ENCODE results near the gene VSTM2B.
"Not testable (repeated sequence)": the region's sequence is repeated elsewhere in the genome, so short reads cannot be mapped to it uniquely, and the experiment has no call there.

Gene VSTM2B

DNA sequence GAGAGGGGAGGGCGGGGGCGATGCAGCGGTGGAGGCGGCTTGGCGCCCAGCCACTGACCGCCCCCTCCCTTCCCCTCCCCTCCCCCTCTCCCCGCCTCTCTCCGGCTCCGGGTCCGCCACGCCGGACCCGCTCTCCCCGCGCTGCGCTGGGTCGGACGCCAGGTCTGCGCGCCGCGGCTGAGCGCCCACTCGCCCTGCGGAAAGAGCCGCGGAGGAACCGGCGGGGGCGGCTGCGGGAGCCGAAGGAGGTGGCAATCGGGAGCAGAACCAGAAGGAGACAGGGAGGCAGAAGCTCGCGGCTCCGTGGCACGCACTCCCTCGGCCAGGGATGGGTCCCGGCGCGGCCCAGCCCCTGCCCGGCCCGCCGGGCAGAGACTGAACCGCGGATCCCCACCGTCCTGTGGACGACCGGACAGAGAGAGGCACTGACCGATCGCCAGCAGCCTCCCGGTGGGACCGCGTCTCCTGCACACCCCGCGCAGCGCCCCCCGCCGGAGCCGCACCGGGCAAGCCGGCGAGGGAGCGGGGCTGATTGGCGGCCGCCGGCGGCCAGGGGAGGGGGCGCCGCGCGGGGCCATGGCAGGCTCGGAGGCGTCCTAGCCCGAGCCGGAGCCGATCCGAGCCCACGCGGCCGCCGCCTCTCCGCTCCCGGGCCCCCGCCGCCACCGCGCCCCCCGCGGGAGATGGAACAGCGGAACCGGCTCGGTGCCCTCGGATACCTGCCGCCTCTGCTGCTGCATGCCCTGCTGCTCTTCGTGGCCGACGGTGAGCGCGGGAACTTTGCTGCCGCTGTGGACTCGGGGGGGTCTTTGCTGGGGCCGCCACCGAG, at the start of gene VSTM2B:
Gene VSTM2B (plus strand): TSS at position 94 of the 829 bp plus-strand sequence. CDS start 590 bp downstream, at position 684.
- peak in 9 of 58 donors; percentile 20 to 54 (median 36) for DNase-seq

DNA sequence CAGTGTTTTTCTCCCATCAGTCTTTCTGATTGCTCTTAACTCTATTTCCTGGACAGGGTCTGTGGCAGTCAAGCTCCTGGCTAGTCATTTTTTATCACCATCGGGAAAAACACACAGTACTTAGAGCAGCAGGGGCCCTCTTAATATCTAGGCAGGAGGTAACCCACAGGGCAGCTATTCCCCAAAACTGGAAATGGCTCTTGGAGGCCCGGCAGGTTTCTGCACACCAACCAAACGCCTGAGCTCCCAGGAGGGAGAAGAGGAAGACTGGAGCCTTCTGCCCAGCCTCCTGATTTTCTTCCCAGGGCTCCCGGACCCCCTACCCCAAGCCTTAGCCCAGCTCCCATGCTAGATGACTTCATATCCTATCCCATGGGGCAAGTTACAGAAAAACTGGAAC, 49.3 kb upstream of the VSTM2B start:
- no peak for DNase-seq

DNA sequence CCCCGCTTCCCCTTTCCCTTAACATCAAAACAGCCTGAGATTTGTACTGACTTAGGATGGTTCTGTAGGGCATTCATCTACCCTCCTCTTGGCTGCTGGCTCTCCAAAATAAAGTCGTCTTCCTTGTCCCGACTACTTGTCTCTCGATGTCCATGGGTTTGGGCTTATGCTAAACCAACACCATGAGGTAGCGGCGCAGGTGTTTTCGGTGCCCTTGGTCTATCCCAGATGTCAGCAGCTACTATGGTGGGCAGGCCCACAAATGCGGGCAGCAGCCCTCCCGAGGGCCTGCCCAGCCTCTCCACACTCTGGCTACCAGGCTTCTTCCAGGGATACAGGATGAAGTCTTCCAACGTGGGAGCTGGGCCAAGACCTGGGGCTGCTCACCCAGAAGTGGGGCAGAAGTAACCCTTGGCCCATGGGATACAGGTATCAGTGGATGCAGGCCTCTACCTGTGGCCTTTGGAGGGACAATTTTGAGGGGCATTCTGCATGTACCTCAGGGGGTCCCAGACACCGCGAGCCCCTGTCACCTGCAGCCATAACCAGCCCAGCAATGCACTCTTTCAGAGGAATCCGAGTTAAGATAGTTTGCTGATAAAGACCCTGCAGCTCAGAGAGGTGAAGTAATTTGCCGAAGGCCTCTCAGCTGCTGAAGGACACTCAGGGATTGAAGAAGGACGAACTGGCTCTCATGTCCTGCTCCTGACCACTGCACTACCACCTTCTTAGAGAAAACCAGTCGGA, 47.8 kb upstream of the VSTM2B start:
- DNase-seq = no peak

DNA sequence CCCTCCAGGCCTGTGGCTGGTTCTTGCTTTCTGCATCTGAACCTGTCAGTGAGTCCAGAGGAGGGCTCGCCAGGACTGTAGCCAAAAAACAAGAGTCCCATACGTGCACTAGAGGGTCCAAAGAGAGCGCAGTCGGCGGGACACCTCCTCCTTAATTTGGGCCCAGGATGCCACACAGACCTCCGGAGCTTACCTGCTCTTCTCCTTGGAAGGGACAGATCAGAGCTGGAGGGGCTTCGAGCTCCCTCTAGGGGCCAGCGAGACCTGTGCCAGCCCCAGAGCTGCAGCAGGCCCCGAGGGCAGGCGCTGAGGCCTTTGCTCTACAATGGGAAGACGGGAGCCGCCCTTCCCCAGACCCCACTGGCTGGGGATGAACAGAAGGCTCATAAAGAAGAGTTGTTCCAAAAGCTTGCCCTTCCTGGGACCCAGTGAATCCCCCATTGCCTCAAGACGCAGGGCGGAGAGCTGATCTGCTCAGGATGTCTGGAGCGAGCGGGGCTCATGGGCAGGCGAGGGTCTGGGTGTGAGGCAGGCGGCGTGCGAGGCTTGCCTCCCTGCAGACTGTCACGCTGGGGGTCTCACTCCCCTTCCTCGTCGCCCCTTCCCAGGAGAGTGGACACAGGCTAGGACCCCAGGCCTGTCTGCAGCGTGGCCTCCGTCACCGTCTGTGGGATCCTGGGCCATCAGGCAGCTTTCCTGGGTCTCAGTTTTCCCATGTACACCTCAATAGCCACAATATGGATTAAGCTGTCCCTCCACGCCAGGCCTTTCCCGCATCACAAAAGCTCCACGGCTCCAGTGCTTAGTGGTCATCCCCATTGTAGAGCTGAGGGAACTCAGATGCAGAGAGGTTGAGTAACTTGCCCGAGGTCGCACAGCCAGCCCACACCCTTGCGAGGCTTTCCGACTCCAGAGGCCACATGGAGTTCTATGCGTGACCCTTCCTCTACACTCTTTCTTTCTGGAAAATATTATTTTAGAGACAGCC, 46.9 kb upstream of the VSTM2B start:
- DNase-seq = peak in 25 of 58 donors; percentile 13 to 62 (median 39)

DNA sequence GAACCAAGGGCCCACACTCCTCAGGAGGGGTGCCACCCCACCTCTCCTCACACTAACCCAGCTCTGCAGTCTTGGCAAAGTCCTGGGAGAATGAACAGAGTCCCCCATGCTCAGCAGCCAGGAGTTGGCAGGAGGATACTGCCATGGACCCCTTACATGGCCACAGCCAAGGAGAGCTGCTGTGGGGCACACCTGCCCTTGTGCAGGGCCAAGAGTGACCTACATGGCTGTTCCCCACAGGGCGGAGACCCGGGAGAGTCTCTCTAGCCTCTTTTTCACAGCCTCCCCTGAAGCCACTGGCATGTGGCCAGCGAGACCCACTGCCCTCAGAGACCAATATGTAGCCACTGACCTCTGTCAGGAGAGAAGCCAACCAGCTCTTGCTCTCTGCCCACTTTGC, 45.9 kb upstream of the VSTM2B start:
- DNase-seq = no peak

DNA sequence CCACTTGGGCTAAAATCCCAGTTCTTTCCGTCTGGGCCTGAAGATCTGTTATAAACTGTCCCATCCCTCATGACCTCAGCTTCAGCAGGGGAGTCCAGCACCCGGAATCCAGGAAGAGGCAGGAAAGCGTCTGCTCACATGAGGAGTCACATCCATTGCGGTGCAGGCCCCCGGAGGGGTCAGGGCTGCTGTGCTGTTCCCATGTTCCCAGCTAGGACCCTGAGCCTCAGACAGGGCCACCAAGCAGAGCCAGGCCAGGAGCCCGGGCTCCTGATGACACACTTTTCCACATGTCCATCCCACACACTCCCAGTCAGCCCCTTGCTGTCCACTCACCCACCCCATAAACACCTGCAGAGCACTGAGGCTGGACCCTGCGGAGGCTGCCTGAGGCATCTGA, 45.3 kb upstream of the VSTM2B start:
- no peak for DNase-seq

DNA sequence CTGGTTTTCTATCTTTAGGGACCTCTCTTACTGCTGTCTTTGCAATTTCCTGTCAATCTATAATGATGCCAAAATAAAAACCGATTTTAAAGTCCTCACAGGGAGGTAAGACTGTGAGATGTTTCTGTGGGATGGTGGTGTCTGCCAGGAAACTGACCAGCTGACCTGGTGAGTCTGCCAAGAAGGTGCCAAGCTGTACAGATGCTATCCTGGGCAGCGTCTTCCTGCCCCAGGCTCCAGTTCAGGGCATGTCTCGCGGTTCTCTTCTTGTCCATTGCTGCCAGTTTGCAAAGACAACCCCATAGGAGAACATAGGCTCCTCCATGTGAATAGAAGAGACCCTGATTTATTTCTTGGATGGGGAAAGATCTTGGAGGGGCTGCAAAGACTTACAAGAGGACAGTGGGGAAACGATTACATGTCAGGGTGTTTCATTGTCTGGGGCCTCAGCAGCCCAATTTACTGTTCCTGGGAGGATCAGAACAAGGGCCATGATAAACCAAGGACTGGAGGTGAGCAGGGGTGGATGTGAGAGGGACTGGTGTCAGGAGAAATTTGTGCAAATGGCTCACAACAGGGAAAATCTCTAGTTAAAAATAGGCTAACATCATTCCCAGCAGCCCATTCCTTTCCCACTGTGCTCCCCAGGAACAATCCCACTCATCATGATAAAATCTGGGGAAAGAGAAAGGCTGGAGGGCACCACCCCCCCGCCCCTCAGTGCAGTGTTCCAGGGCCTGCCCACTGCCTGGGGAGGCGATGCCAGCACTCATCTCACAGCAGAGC, 42.7 kb upstream of the VSTM2B start:
- DNase-seq = peak in 1 of 58 donors; percentile 33

DNA sequence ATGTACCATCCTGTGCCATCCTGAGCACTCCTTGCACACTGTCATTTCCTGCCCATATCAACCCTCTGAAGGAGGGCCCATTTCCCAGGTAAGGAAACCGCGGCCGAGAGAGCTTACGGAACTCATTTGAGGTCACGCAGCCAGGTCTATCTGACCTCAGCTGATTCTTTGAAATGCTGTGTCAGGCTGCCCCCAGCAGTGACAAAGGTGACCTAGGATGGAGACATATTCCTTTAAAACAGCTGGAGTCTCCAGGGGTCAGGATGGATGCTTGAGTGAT, 42.2 kb upstream of the VSTM2B start:
- DNase-seq = peak in 1 of 58 donors; percentile 35

DNA sequence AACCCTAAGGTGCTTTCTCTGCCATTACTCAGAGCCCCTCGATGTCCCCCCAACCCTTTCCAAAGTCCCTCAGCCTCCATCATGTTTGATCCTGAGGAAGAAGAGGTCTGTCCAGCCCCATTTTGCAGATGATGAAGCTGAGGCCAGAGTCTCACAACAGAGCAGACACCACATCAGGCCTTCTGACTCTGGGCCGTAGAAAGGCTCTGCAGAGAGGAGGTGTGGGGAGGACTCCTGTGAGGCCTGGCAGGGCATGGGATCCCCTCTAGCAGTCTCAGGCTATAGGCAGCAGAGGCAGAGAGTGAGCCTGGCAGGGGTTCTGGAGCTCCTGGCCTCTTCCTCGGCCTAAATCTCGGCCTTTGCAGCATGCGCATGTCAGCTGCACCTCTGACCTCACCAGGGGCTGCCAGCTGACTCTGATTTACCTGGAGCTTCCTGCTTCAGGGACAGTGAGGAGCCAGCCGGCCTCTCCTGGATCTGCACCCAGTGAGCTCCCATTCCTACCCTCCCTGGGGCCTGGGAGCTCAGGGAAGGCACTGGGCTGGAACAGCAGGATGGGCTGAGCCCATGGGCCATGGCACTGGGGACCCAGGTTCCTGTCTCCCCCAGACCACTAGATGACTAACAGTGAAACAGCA, 41.7 kb upstream of the VSTM2B start:
- DNase-seq = no peak

DNA sequence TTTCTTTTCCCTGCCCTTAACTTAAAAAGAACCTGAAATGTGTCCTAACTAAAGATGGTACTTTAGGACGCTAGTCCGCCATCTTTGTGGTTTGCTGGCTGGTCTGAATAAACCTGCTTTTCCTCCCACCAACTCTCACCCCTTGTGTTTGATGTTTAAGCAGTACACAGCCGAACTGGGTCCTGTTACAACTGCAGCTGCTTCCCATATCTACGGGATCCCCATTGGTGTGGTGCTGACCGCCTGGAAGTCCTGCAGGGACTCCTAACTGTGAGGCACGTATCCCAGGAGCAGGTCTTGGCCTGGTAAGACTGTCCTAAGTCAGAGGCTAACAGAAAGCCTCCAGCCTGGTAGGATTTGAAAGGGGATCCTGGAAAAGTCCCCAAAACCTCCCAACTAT, 40.9 kb upstream of the VSTM2B start:
- no peak for DNase-seq

DNA sequence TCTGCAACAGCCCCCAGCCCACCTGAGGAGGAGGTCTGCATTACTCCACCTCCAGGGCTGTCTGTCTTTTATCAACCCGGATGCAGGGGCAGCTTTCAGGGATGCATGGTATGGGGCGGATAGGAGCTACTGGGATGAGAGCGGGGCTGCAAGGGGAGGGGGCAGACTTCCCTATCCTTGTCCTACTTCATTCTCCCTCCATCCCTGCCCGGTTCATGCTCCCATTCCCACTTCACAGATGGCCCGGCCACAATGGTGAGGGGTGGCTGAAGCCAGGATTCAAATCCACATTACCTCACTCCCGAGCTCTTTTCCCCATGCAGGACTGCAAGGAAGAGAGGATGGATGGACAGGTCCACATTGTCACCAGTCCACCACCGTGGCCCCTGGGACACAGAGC, 40.5 kb upstream of the VSTM2B start:
- no peak for DNase-seq

DNA sequence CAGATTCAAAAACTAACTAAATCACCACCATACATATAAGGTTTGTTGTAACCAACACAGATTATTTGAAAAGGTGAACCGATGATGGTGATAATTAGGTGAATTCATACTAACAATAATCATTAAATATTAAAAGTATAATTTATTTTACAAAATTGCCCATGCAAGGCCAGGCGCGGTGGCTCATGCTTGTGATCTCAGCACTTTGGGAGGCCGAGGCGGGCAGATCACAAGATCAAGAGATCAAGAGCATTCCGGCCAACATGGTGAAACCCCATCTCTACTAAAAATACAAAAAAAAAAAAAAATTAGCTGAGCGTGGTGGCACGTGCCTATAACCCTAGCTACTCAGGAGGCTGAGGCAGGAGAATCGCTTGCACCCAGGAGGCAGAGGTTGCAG, 38.8 kb upstream of the VSTM2B start:
- not testable (repeated sequence) for DNase-seq

DNA sequence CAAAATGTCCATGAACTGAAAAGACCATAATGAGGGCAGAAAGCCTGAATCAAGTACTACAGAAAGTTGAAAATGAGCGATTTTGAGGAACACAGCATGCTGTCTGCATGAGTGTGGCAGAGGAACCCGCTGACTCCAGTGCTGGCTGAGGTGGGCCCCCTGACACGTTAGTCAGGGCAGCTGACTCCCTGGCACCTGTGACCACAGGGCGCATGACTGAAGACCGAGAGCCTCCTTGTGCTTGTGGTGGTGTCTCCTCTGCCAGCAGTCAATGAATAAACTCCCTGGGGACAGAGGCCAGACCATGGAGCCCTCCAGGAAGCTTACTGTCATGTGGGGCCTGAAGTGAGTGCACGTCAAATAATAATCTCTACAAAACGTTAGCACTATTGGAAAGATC, 38.4 kb upstream of the VSTM2B start:
- DNase-seq = no peak

DNA sequence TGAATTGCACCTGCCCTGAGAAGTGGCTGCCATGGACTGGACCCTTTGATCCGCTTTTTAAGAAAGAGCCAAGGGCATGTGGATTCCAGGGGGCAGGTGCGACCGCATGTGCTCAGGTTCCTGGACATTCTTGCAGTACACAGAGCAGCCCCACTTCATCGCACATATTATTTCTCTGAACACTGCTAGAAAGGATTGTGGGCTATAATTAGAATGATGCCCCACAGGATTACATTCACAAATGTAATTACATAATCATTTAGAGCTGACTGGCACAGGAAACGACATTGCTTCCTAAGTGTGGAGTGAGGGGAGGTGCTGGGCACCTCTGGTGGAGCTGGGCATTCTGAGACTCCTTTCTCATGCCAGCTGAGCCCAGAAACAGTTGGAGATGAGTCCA, 37.5 kb upstream of the VSTM2B start:
- no peak for DNase-seq

DNA sequence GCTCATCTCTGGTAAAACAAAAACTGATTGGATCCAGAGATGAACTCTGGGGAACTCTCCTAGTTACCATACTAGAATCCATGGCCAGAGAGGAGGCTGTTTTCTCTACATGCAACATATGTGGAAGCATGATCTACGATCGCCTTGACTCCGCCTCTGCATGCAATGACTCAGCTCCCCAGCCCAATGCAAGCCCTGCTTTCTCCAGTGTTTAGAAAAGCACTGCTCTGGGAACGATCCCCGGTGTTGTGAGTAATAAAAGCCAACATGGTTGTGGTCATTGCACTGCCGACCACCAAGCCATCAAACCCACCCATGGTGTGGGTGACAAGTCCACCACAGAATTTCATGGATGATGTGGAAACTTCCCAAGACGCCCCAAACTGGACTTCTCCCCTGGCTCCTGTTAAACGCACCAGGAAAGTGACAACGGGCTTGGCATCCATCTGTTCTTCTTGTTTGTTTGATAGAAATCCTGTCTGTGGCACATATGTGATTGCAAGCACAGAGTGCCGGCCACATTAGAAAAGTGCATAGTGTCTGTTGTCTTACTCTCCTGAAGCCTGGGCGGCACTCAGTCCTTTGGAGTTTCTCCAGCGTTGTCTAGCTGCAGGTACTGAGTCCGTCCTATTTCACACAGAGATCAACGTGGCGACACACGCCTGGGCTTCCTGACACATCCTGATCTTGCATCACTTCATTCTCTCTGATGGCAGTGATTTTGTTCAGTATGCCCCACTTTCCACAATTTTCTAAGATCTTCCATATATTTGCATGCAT, 36.4 kb upstream of the VSTM2B start:
- DNase-seq = no peak

DNA sequence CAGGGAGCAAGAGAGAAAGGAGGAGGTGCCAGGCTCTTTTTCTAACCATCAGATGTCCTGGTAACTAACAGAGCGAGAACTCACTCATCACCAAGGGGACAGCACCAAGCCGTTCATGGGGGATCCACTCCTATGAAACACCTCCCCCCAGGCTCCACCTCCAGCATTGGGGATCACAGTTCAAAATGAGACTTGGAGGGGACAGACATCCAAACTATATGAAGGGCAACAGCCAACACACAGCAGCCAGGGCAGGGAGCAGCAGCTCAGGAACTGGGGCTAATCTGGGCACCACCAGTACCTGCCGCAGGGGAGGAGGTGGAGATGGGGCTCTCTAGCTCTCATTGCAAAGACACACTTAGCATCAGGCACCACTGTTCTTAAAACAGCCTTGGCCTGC, 34.3 kb upstream of the VSTM2B start:
- DNase-seq = no peak

DNA sequence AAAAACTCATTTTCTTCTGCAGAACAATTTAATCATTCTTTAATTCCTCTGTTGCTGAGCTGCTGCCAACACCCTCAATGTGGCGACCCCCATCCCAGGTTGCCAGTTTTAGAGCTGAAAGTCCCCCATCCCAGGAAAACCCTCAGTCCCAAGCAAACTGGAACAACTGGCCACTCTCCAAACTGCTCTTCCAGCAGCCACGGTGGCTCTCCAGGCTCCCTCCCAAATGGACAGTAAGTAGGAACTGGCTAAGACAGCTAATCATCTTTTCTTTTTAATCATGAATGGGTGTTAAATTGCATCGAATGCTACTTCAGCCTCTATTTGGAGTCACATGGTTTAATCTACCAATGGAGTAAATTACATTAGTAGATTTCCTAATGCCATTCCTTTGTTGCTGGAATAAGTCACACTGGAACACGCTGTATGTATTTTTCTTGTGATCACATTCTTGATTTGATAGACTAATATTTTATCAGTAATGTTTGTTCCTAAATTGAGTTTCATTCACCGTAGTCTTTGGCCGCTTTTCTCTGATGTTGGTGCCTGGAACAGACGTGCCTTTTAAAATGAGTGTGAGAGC, 33.7 kb upstream of the VSTM2B start:
- DNase-seq = no peak

DNA sequence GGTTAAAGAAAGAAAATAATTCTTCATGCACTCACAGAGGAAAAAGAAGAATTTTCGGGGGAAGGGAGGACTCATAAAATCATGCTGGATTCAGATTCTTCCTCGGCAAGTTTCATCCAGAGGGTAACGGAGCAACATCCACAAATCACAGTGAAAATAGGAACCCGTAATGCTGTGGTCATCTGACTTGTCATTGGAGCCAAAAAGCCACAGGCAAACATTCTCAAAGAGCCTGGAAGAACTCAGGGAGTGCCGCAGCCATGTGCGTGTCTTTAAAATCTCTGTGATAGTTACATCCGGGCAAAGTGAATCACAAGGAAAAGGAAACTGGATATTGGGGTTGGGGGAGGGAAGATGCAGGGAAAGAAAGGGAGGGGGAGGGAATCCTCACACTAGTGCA, 33.0 kb upstream of the VSTM2B start:
- DNase-seq = peak in 6 of 58 donors; percentile 19 to 51 (median 43)

DNA sequence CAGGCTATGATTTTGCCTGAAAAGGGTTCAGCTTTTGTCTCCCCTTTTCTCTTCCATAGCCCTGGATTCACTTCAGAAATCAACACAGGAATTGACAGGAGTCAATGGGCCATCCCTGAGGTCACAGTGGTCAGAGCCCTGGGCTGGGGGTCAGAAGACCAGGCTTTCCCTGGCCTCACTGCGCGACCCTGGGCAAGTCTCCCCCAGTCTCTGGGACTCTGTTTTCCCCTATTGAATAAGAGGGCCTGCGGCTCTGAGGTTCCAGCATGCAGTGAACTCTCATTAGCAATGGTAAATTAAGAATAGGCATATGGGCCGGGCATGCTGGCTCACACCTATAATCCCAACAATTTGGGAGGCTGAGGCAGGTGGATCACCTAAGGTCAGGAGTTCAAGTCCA, 30.7 kb upstream of the VSTM2B start:
- DNase-seq = no peak
